OCI-LY1 (cell line): ENCODE results near the gene ADAMTS6.

ENCODE experiments used
- H2AFZ ChIP-seq: fragments of 200-600 bp; sonication (generic), shearing (Covaris generic); 2 replicates; pipeline ENCODE4 v1.6.0; 2014; ENCODE audit warnings: antibody characterized with exemption, mild to moderate bottlenecking, low read length
- H3F3A ChIP-seq: fragments of 200-600 bp; sonication (generic), shearing (Covaris generic); 2 replicates; pipeline ENCODE4 v1.6.0; 2014; ENCODE audit warnings: mild to moderate bottlenecking, antibody characterized with exemption, low read length, moderate library complexity; ENCODE audit not compliant: insufficient read depth
- H3K27ac ChIP-seq: fragments of 200-600 bp; sonication (generic); 2 replicates; pipeline ENCODE4 v1.5.1; 2014; ENCODE audit warnings: low read length, mixed run types, mild to moderate bottlenecking, low read depth; ENCODE audit not compliant: poor library complexity, severe bottlenecking
- H3K27me3 ChIP-seq: fragments of 200-600 bp; sonication (generic); 2 replicates; pipeline ENCODE4 v1.6.0; 2014; ENCODE audit warnings: antibody characterized with exemption, mild to moderate bottlenecking, low read length, moderate library complexity; ENCODE audit not compliant: insufficient read depth
- H3K36me3 ChIP-seq: fragments of 200-600 bp; sonication (generic); 2 replicates; pipeline ENCODE4 v1.6.1; 2014; ENCODE audit warnings: mild to moderate bottlenecking, antibody characterized with exemption, low read length, moderate library complexity, mixed read lengths; ENCODE audit not compliant: insufficient read depth
- H3K4me1 ChIP-seq: fragments of 200-600 bp; sonication (generic); 2 replicates; pipeline ENCODE4 v1.5.1; 2014; ENCODE audit warnings: mild to moderate bottlenecking, low read length, moderate library complexity; ENCODE audit not compliant: insufficient read depth, severe bottlenecking
- H3K4me2 ChIP-seq: fragments of 200-600 bp; sonication (generic), shearing (Covaris generic); 2 replicates; pipeline ENCODE4 v1.6.1; 2014; ENCODE audit warnings: low read length
- H3K4me3 ChIP-seq: fragments of 200-600 bp; sonication (generic); 2 replicates; pipeline ENCODE4 v1.5.1; 2014; ENCODE audit warnings: low read length, low read depth, mild to moderate bottlenecking, mixed read lengths; ENCODE audit not compliant: poor library complexity, severe bottlenecking
- H3K79me2 ChIP-seq: fragments of 200-600 bp; shearing (Covaris generic); 2 replicates; pipeline ENCODE4 v1.6.1; 2016; ENCODE audit warnings: mixed run types, low read length, mixed read lengths; ENCODE audit not compliant: insufficient read depth
- H3K9ac ChIP-seq: fragments of 200-600 bp; sonication (generic), shearing (Covaris generic); 2 replicates; pipeline ENCODE4 v1.6.1; 2014; ENCODE audit warnings: mild to moderate bottlenecking, low read length, mixed read lengths
- H3K9me2 ChIP-seq: fragments of 200-600 bp; sonication (generic), shearing (Covaris generic); 2 replicates; pipeline ENCODE4 v1.6.1; 2014; ENCODE audit warnings: low read depth, mild to moderate bottlenecking, low read length, mixed read lengths
- H3K9me3 ChIP-seq: fragments of 200-600 bp; shearing (Covaris generic); 2 replicates; pipeline ENCODE4 v1.6.1; 2014; ENCODE audit warnings: low read length, mixed read lengths
- H4K20me1 ChIP-seq: fragments of 200-600 bp; sonication (generic), shearing (Covaris generic); 2 replicates; pipeline ENCODE4 v1.6.0; 2016; ENCODE audit warnings: mild to moderate bottlenecking, low read length; ENCODE audit not compliant: insufficient read depth
- EZH2 ChIP-seq: fragments of 200-600 bp; sonication (generic), shearing (Covaris generic); IDR thresholded peaks from 2 replicates; pipeline ENCODE4 v1.8.0; 2017; ENCODE audit warnings: borderline replicate concordance, mixed run types, mild to moderate bottlenecking, antibody characterized with exemption, low read length, moderate library complexity, mixed read lengths
- TF ChIP-seq, protein P1 (sequence below): fragments of 200-600 bp; sonication (generic), shearing (Covaris generic); IDR thresholded peaks from 2 replicates; pipeline ENCODE4 v1.5.1; 2017; ENCODE audit warnings: mild to moderate bottlenecking, antibody characterized with exemption, low read length, moderate library complexity, mixed read lengths

The ADAMTS6 gene

GRCh38 chr5:65338606-65339151 is 143.0 kb downstream of the ADAMTS6 start:
- no peaks in the 10 kb centered on the region for H3K27me3 ChIP-seq
- no peaks in the 10 kb centered on the region for H3K9me2 ChIP-seq
- H3F3A ChIP-seq = no peaks in the 10 kb centered on the region
- H3K79me2 ChIP-seq = no peaks in the 10 kb centered on the region
- TF ChIP-seq, protein P1, sequence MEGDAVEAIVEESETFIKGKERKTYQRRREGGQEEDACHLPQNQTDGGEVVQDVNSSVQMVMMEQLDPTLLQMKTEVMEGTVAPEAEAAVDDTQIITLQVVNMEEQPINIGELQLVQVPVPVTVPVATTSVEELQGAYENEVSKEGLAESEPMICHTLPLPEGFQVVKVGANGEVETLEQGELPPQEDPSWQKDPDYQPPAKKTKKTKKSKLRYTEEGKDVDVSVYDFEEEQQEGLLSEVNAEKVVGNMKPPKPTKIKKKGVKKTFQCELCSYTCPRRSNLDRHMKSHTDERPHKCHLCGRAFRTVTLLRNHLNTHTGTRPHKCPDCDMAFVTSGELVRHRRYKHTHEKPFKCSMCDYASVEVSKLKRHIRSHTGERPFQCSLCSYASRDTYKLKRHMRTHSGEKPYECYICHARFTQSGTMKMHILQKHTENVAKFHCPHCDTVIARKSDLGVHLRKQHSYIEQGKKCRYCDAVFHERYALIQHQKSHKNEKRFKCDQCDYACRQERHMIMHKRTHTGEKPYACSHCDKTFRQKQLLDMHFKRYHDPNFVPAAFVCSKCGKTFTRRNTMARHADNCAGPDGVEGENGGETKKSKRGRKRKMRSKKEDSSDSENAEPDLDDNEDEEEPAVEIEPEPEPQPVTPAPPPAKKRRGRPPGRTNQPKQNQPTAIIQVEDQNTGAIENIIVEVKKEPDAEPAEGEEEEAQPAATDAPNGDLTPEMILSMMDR = no peak
- TF ChIP-seq EZH2 = no peak
- no peaks in the 10 kb centered on the region for H3K36me3 ChIP-seq
- peaks cover 11% of the 10 kb centered on the region for H3K4me1 ChIP-seq
- no peak overlapping the region for H3K27ac ChIP-seq
- H2AFZ ChIP-seq = no peak overlapping the region
- H3K9me3 ChIP-seq = 0 out of 2 replicates have a peak, but pooled peaks cover 10% of the 10 kb centered on the region
- H3K4me2 ChIP-seq = no peak overlapping the region
- H3K9ac ChIP-seq = no peak overlapping the region
- no peaks in the 10 kb centered on the region for H4K20me1 ChIP-seq
- H3K4me3 ChIP-seq = no peak overlapping the region

- H3K4me1 ChIP-seq = peaks cover 39% of the 10 kb centered on the region
- H3K9me3 ChIP-seq = no peaks in the 10 kb centered on the region
- H3K79me2 ChIP-seq = no peaks in the 10 kb centered on the region
- H3K4me3 ChIP-seq = no peak overlapping the region
- H3K9ac ChIP-seq = no peak overlapping the region
- H3F3A ChIP-seq = no peaks in the 10 kb centered on the region
- TF ChIP-seq, protein P1 = no peak
- peak overlapping the region; percentile 44; the same call in 1 of the 2 replicates for H3K4me2 ChIP-seq
- no peaks in the 10 kb centered on the region for H3K36me3 ChIP-seq
- H3K27ac ChIP-seq = peak overlapping the region; percentile 16
- no peaks in the 10 kb centered on the region for H4K20me1 ChIP-seq
- no peaks in the 10 kb centered on the region for H3K9me2 ChIP-seq
- no peaks in the 10 kb centered on the region for H3K27me3 ChIP-seq
- H2AFZ ChIP-seq = no peak overlapping the region
Observed at GRCh38 chr5:65334077-65334476, 147.6 kb downstream of the ADAMTS6 start.

DNA sequence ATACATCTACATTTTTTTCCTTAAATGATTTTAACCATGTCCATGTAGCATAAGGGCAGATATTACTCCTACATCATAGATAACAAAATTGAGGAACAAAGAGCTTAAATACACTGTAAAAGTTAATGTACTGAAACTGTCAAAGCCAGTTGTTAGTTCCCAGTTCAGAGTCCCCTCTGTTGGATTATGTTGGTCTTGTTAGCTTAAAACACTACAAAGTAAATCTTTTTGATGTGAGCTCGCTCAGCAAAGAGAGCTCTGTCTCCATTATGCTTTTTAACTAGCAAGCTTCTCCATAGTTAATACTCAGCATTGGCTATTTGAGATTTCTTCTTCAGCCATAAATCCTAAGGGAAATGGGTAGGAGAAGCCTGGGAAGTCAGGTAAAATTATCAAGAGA is 149.1 kb downstream of the ADAMTS6 start:
- H3K79me2 ChIP-seq = no peaks in the 10 kb centered on the region
- no peak overlapping the region for H3K27ac ChIP-seq
- no peaks in the 10 kb centered on the region for H3K36me3 ChIP-seq
- no peak overlapping the region for H2AFZ ChIP-seq
- H3K9ac ChIP-seq = no peak overlapping the region
- H3K4me2 ChIP-seq = no peak overlapping the region; the same call in 1 of the 2 replicates
- no peak overlapping the region for H3K4me3 ChIP-seq
- TF ChIP-seq, protein P1 = no peak
- TF ChIP-seq EZH2 = no peak
- no peaks in the 10 kb centered on the region for H3F3A ChIP-seq
- peaks cover 44% of the 10 kb centered on the region for H3K4me1 ChIP-seq
- H3K9me2 ChIP-seq = no peaks in the 10 kb centered on the region
- H3K9me3 ChIP-seq = no peaks in the 10 kb centered on the region
- H4K20me1 ChIP-seq = no peaks in the 10 kb centered on the region
- H3K27me3 ChIP-seq = no peaks in the 10 kb centered on the region
